OCI-LY1 (cell line): ENCODE measurements around the gene CORO2B.

Experiments
- CTCF ChIP-seq: fragments of 200-600 bp; sonication (generic), shearing (Covaris generic); IDR thresholded peaks from 2 replicates; pipeline ENCODE4 v1.5.1; 2017; ENCODE audit warnings: mild to moderate bottlenecking, antibody characterized with exemption, low read length, moderate library complexity, mixed read lengths
- EZH2 ChIP-seq: fragments of 200-600 bp; sonication (generic), shearing (Covaris generic); IDR thresholded peaks from 2 replicates; pipeline ENCODE4 v1.8.0; 2017; ENCODE audit warnings: borderline replicate concordance, mixed run types, mild to moderate bottlenecking, antibody characterized with exemption, low read length, moderate library complexity, mixed read lengths

- no peak for TF ChIP-seq EZH2
- no peak for TF ChIP-seq CTCF
These were observed 84.7 kb downstream of the CORO2B start for GRCh38 chr15:68663526-68663925.
